A549 (cell line): Measurements from ENCODE around the gene ANKRD11.

ENCODE experiments used
- BCL3 ChIP-seq: fragments of >200 bp; sonication (Bioruptor Twin); formaldehyde crosslinking; IDR thresholded peaks from 3 replicates; pipeline ENCODE4 v1.6.1; 2016
- BHLHE40 ChIP-seq: IDR thresholded peaks from 2 replicates; pipeline ENCODE4 v1.6.1; 2012; ENCODE audit warnings: low read depth, low read length, inconsistent platforms
- CTCF ChIP-seq: fragments of >200 bp; sonication (Bioruptor Twin); formaldehyde crosslinking; IDR thresholded peaks from 3 replicates; pipeline ENCODE4 v1.5.1; 2016
- JUN ChIP-seq, 2 experiments: fragments of >200 bp; sonication (Bioruptor Twin); formaldehyde crosslinking; IDR thresholded peaks; 2 replicates in 1 of 2; 3 replicates in 1 of 2; pipeline ENCODE4 v1.6.1; 2016 to 2017
- MAZ ChIP-seq: fragments of 150-350 bp; IDR thresholded peaks from 2 replicates; pipeline ENCODE4 v1.6.1; 2014; ENCODE audit warnings: antibody characterized with exemption, low read depth, low read length, borderline replicate concordance
- PHF8 ChIP-seq: fragments of 200-600 bp; sonication (generic); IDR thresholded peaks from 2 replicates; pipeline ENCODE4 v1.6.1; 2016; ENCODE audit warnings: low read depth, mild to moderate bottlenecking, antibody characterized with exemption, moderate library complexity, borderline replicate concordance
- POLR2A ChIP-seq: IDR thresholded peaks from 2 replicates; pipeline ENCODE4 v1.6.1; 2012; ENCODE audit warnings: mild to moderate bottlenecking, low read length
- RFX5 ChIP-seq: fragments of 450-650 bp; IDR thresholded peaks from 2 replicates; pipeline ENCODE4 v1.7.1; 2014; ENCODE audit warnings: antibody characterized with exemption, mild to moderate bottlenecking, moderate library complexity

- TF ChIP-seq CTCF = no peak
- TF ChIP-seq BHLHE40 = no peak
- no peak for TF ChIP-seq PHF8
- no peak for TF ChIP-seq RFX5
- no peak for TF ChIP-seq MAZ
- no peak for TF ChIP-seq POLR2A
- TF ChIP-seq JUN (IDR thresholded peaks at IDR 0.05) = no peak
- no peak for TF ChIP-seq BCL3
These were observed 36.6 kb downstream of the ANKRD11 start for GRCh38 chr16:89453501-89454321.
